Neuronal stem cell (in vitro differentiated cells): ENCODE measurements around the gene AUTS2.

ENCODE experiments used
- DNase-seq: peaks from one replicate; pipeline ENCODE4 v3.0.0-alpha.2; 2013; ENCODE audit warnings: low spot score
- H2AFZ ChIP-seq: one replicate; pipeline ENCODE4 v1.6.1; 2013; ENCODE audit warnings: mild to moderate bottlenecking, low read length, inconsistent platforms
- H2AK5ac ChIP-seq: 2 replicates; pipeline ENCODE4 v1.6.1; 2013; ENCODE audit warnings: low read depth, mild to moderate bottlenecking, inconsistent platforms, low read length, moderate library complexity, mixed read lengths
- H2BK120ac ChIP-seq: 2 replicates; pipeline ENCODE4 v1.6.1; 2013; ENCODE audit warnings: low read depth, mild to moderate bottlenecking, inconsistent platforms, low read length, moderate library complexity, mixed read lengths
- H2BK12ac ChIP-seq: one replicate; pipeline ENCODE4 v1.6.1; 2013; ENCODE audit warnings: low read length, inconsistent platforms
- H2BK15ac ChIP-seq: 2 replicates; pipeline ENCODE4 v1.6.1; 2013; ENCODE audit warnings: mild to moderate bottlenecking, low read length, inconsistent platforms, mixed read lengths
- H2BK5ac ChIP-seq: one replicate; pipeline ENCODE4 v1.6.1; 2013; ENCODE audit warnings: inconsistent platforms, mild to moderate bottlenecking, low read length, moderate library complexity
- H3K14ac ChIP-seq: one replicate; pipeline ENCODE4 v1.6.1; 2013; ENCODE audit warnings: low read length, inconsistent platforms
- H3K18ac ChIP-seq: 2 replicates; pipeline ENCODE4 v1.6.1; 2013; ENCODE audit warnings: low read length, inconsistent platforms
- H3K23ac ChIP-seq: 2 replicates; pipeline ENCODE4 v1.6.1; 2013; ENCODE audit warnings: low read depth, mild to moderate bottlenecking, mixed read lengths, low read length, inconsistent platforms; ENCODE audit not compliant: poor library complexity
- H3K27ac ChIP-seq: replicated peaks from 3 replicates; pipeline ENCODE4 v1.5.1; 2013; ENCODE audit warnings: low read length, inconsistent platforms
- H3K27me3 ChIP-seq, 3 experiments: 2 replicates each; pipeline ENCODE4 v1.6.1; 2013; ENCODE audit warnings: low read length in 3 of 3, mild to moderate bottlenecking in 2 of 3, inconsistent platforms in 1 of 3, low read depth in 1 of 3, mixed read lengths in 1 of 3, moderate library complexity in 1 of 3; ENCODE audit not compliant: control insufficient read depth in 3 of 3, insufficient read depth in 3 of 3
- H3K36me3 ChIP-seq, 2 donors: replicated peaks in 1 of 2; 2 replicates each; pipeline ENCODE4 v1.6.1; 2013; ENCODE audit warnings: low read length in 2 of 2; ENCODE audit not compliant: control insufficient read depth in 2 of 2, insufficient read depth in 2 of 2
- H3K4ac ChIP-seq: 2 replicates; pipeline ENCODE4 v1.6.1; 2013; ENCODE audit warnings: inconsistent platforms, mild to moderate bottlenecking, low read length, moderate library complexity
- H3K4me1 ChIP-seq, 2 donors: 1 replicate in 1 of 2; 2 replicates in 1 of 2; pipeline ENCODE4 v1.6.1; 2013; ENCODE audit warnings: low read length in 2 of 2, low read depth in 1 of 2; ENCODE audit not compliant: control insufficient read depth in 2 of 2, insufficient read depth in 1 of 2
- H3K4me2 ChIP-seq: one replicate; pipeline ENCODE4 v1.6.1; 2013; ENCODE audit warnings: mild to moderate bottlenecking, low read length, inconsistent platforms; ENCODE audit not compliant: insufficient read depth, poor library complexity, severe bottlenecking
- H3K4me3 ChIP-seq, 2 donors: 2 replicates each; pipeline ENCODE4 v1.5.1; 2013; ENCODE audit warnings: low read length in 2 of 2, mild to moderate bottlenecking in 2 of 2, inconsistent platforms in 1 of 2, moderate library complexity in 1 of 2
- H3K79me1 ChIP-seq: one replicate; pipeline ENCODE4 v1.6.1; 2013; ENCODE audit warnings: low read depth, mild to moderate bottlenecking, inconsistent platforms, low read length, moderate library complexity
- H3K9ac ChIP-seq: one replicate; pipeline ENCODE4 v1.6.1; 2013; ENCODE audit warnings: mild to moderate bottlenecking, low read depth, low read length, inconsistent platforms; ENCODE audit not compliant: poor library complexity
- H3K9me3 ChIP-seq, 2 donors: replicated peaks in 1 of 2; 2 replicates each; pipeline versions ENCODE3 to v1.6.1; 2013; ENCODE audit warnings: low read length in 2 of 2, mild to moderate bottlenecking in 2 of 2, inconsistent platforms in 1 of 2, low read depth in 1 of 2, mixed read lengths in 1 of 2, moderate library complexity in 1 of 2; ENCODE audit not compliant: control insufficient read depth in 2 of 2, insufficient read depth in 1 of 2
- H4K8ac ChIP-seq: one replicate; pipeline ENCODE4 v1.6.1; 2013; ENCODE audit warnings: low read depth, mild to moderate bottlenecking, inconsistent platforms, low read length, moderate library complexity
- H4K91ac ChIP-seq: one replicate; pipeline ENCODE4 v1.6.1; 2013; ENCODE audit warnings: low read length, low read depth, mild to moderate bottlenecking, inconsistent platforms; ENCODE audit not compliant: poor library complexity
- WGBS, 2 donors: extraction: QIAGEN DNeasy Blood & Tissue Kit; methylation state at CpG; one replicate each; pipeline ENCODE4 v1.1.7; 2013; ENCODE audit warnings: missing lambda C conversion rate in 2 of 2, mixed read lengths in 1 of 2; ENCODE audit not compliant: insufficient read length in 2 of 2, insufficient replicate concordance in 1 of 2; ENCODE audit errors: extremely low coverage in 2 of 2; 5-methylcytosine and 5-hydroxymethylcytosine counted together

AUTS2 gene

DNA sequence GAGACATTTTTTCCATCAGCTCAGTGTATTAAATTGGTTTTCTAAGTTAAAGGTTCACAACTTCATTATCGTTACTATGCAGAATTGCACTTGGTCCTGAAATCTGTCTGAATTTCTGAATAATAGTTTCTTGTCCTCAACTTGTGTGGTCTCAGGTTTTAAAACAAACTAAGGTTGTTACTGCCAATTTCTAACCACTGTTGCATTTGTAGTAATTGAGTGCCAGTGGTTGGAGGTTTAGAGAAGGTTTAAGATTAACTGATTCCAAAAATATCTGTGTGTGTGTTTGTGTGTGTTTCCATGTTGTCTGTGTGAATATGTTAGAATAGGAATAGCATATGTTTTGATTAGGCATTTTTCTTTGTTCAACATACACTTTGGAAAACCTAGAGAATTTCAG lies 395.9 kb downstream of the AUTS2 start:
- H3K9me3 ChIP-seq: peaks cover 4 to 10% of the 10 kb centered on the region in 2 donors
- H3K27me3 ChIP-seq: no peaks in the 10 kb centered on the region
- H2BK120ac ChIP-seq: no peak overlapping the region
- H3K4ac ChIP-seq: no peak overlapping the region
- no peak overlapping the region for H3K18ac ChIP-seq
- H4K8ac ChIP-seq: no peak overlapping the region
- no peaks in the 10 kb centered on the region for H3K79me1 ChIP-seq
- WGBS, 2 donors: no CpG with 5 or more reads among the region's 1 CpG
- no peaks in the 10 kb centered on the region for H3K36me3 ChIP-seq
- no peak overlapping the region for H4K91ac ChIP-seq
- no peak overlapping the region for H2AFZ ChIP-seq
- no peak overlapping the region for H3K23ac ChIP-seq
- no peak for DNase-seq
- no peak overlapping the region for H3K27ac ChIP-seq
- no peak overlapping the region for H3K4me3 ChIP-seq
- no peak overlapping the region for H2BK5ac ChIP-seq
- H3K4me1 ChIP-seq: peaks cover 2% of the 10 kb centered on the region in 2 donors
- no peak overlapping the region for H2BK15ac ChIP-seq
- H3K4me2 ChIP-seq: no peak overlapping the region
- no peak overlapping the region for H2BK12ac ChIP-seq
- no peak overlapping the region for H3K9ac ChIP-seq
- no peak overlapping the region for H3K14ac ChIP-seq
- no peak overlapping the region for H2AK5ac ChIP-seq

DNA sequence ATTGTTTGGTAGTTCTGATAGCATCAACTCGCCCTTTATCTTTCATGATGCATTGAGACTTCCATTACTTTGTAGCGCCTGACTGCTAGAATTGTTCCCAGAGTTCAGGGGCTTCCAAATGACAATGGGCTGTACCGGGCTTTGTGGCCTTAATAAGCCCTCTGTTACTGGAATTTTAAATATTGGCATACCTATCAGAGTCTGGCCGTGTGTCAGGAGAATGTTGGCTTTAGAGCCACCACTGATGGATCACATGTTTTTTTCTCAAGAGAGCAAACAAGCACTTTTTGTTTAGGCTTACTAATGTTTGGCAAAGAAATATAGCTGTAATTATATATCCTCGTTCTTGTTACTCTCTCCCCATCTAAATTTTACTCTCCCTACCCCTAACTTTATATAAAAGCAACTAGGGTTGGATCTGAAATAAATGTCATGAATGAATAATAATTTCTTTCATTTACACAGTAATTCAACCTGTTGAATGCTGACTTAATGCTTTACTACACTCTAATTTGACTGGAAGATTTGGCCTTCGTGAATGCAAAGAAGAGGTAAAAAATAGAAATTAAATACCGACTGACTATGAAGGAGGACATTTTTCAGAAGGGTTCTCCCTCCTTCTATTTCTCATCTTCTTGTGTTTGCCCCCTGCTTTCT lies 396.7 kb downstream of the AUTS2 start:
- H2BK120ac ChIP-seq: no peak overlapping the region
- no peak overlapping the region for H2BK5ac ChIP-seq
- H3K27me3 ChIP-seq: no peaks in the 10 kb centered on the region
- no CpG with 5 or more reads among the region's 7 CpGs for WGBS, 2 donors
- H3K4me1 ChIP-seq: peaks cover 2% of the 10 kb centered on the region in 2 donors
- H2AK5ac ChIP-seq: no peak overlapping the region
- H3K14ac ChIP-seq: no peak overlapping the region
- no peak overlapping the region for H3K27ac ChIP-seq
- no peak overlapping the region for H3K18ac ChIP-seq
- H2BK12ac ChIP-seq: no peak overlapping the region
- H3K4me3 ChIP-seq: no peak overlapping the region
- no peak overlapping the region for H3K4ac ChIP-seq
- H3K79me1 ChIP-seq: no peaks in the 10 kb centered on the region
- no peak overlapping the region for H3K9ac ChIP-seq
- no peak for DNase-seq
- H4K8ac ChIP-seq: no peak overlapping the region
- H3K9me3 ChIP-seq: peaks cover 0 to 3% of the 10 kb centered on the region in 2 donors
- H3K4me2 ChIP-seq: no peak overlapping the region
- no peak overlapping the region for H3K23ac ChIP-seq
- no peaks in the 10 kb centered on the region for H3K36me3 ChIP-seq
- no peak overlapping the region for H4K91ac ChIP-seq
- no peak overlapping the region for H2BK15ac ChIP-seq
- no peak overlapping the region for H2AFZ ChIP-seq

DNA sequence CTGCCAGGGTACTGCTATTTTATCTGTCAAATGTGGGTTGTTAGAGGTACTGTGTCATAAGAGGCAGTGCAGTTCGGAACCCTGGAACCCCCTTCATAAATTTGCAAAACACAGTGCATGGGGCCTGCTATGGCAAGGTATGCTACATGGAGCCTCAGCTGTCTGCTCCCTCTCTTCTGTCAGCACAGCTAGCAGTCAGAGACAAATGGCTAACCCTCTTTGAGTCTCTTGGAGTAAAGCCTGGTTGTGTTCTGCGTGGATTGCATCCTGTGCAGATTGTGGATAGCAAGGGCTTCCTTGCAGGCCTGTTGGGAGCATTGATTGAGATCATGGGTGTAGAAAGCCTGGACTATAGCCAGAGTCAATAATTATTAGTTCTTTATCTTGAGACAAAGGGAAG lies 397.8 kb downstream of the AUTS2 start:
- Histone ChIP-seq H2BK15ac (no peak overlapping the region), H3K4me3 (no peak overlapping the region), H2AK5ac (no peak overlapping the region), H3K9me3 (no peaks in the 10 kb centered on the region), H3K18ac (no peak overlapping the region), H3K4me1 (peaks cover 2% of the 10 kb centered on the region in 2 donors), H4K91ac (no peak overlapping the region), H3K14ac (no peak overlapping the region), H3K79me1 (no peaks in the 10 kb centered on the region), H3K27ac (no peak overlapping the region), H3K27me3 (no peaks in the 10 kb centered on the region), H3K4me2 (no peak overlapping the region), H3K4ac (no peak overlapping the region), H2BK120ac (no peak overlapping the region), H2BK12ac (no peak overlapping the region), H3K9ac (no peak overlapping the region), H2BK5ac (no peak overlapping the region), H4K8ac (no peak overlapping the region), H3K23ac (no peak overlapping the region), H2AFZ (no peak overlapping the region), H3K36me3 (no peaks in the 10 kb centered on the region)
- no peak for DNase-seq
- WGBS, 2 donors: no CpG with 5 or more reads among the region's 2 CpGs

DNA sequence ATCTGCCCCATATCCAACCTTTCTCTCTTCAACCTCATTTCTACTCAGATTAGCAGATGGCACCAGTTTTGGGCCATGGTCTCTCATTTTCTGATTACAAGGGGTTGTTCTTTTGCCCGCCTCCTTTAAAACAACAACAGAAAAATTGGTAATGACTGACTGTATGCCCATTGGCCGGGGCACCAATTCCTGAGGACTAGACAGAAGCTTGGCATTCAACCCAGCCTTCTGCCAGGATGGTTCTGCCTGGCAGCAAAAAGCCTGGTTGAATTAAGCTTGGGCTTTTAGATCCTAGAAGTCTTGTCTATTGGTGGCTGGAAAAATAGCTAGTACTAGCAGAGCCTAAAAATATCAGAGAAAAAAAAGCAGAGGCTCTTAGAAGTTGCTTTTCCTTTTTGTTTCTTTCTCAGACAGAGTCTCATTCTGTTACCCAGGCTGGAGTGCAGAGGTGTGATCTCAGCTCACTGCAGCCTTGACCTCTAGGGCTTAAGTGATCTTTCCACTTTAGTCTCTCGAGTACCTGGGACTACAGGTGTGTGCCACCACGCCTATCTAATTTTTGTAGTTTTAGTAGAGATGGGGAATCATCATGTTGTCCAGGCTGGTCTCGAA lies 402.6 kb downstream of the AUTS2 start:
- Histone ChIP-seq H3K14ac (no peak overlapping the region), H3K4me3 (no peak overlapping the region), H3K27ac (no peak overlapping the region), H2AK5ac (no peak overlapping the region), H3K27me3 (no peaks in the 10 kb centered on the region), H3K4ac (no peak overlapping the region), H3K79me1 (no peaks in the 10 kb centered on the region), H4K91ac (no peak overlapping the region), H2BK15ac (no peak overlapping the region), H4K8ac (no peak overlapping the region), H3K36me3 (no peaks in the 10 kb centered on the region), H2BK120ac (no peak overlapping the region), H3K4me2 (no peak overlapping the region), H3K18ac (no peak overlapping the region), H3K9me3 (no peaks in the 10 kb centered on the region), H2AFZ (no peak overlapping the region), H3K9ac (no peak overlapping the region), H2BK5ac (no peak overlapping the region), H3K4me1 (peaks cover 2 to 9% of the 10 kb centered on the region in 2 donors), H3K23ac (no peak overlapping the region), H2BK12ac (no peak overlapping the region)
- no CpG with 5 or more reads among the region's 5 CpGs for WGBS, 2 donors
- DNase-seq: no peak
